Immature natural killer cell (primary cell): ENCODE results near the gene RASA3. TPM values are rescaled to one million over a fixed set of nuclear protein-coding genes. Genes with fewer than 3 reads are reported as not detected.

Source experiments
- DNase-seq, 3 donors: peaks; one replicate each; pipeline ENCODE4 v3.0.0; 2022; ENCODE audit warnings: mixed read lengths in 1 of 3
- H3K27ac Mint-ChIP-seq, 6 donors: one replicate each; pipeline ENCODE4 v1.8.0; 2020; ENCODE audit warnings: mixed read lengths in 6 of 6, mild to moderate bottlenecking in 5 of 6, inconsistent platforms in 4 of 6, moderate library complexity in 3 of 6
- H3K27me3 Mint-ChIP-seq, 3 donors: one replicate each; pipeline ENCODE4 v1.8.0; 2020 to 2021; ENCODE audit warnings: low read depth in 3 of 3, mild to moderate bottlenecking in 3 of 3, mixed read lengths in 3 of 3, moderate library complexity in 3 of 3, inconsistent platforms in 1 of 3
- H3K36me3 Mint-ChIP-seq, 3 donors: one replicate each; pipeline ENCODE4 v1.8.0; 2020; ENCODE audit warnings: mixed read lengths in 3 of 3, inconsistent platforms in 2 of 3, mild to moderate bottlenecking in 2 of 3
- H3K4me1 Mint-ChIP-seq, 2 donors: one replicate each; pipeline ENCODE4 v1.8.0; 2020; ENCODE audit warnings: inconsistent platforms in 2 of 2, mild to moderate bottlenecking in 2 of 2, mixed read lengths in 2 of 2, moderate library complexity in 1 of 2
- H3K4me3 Mint-ChIP-seq, 5 donors: one replicate each; pipeline ENCODE4 v1.8.0; 2020; ENCODE audit warnings: mild to moderate bottlenecking in 5 of 5, mixed read lengths in 5 of 5, inconsistent platforms in 3 of 5, moderate library complexity in 3 of 5
- H3K9me3 Mint-ChIP-seq, 6 donors: one replicate each; pipeline ENCODE4 v1.8.0; 2020; ENCODE audit warnings: mild to moderate bottlenecking in 6 of 6, mixed read lengths in 6 of 6, inconsistent platforms in 4 of 6, moderate library complexity in 3 of 6
- polyA plus RNA-seq, 3 donors: library from polyadenylated mRNA; unstranded; fragments of 300-500 nt; fragmentation: Illumina TruSeq; gene quantifications; one replicate each; pipeline ENCODE4 v1.2.3, GENCODE V29; 2021

Gene RASA3
- polyA plus RNA-seq, 3 donors from 2014 or later, result 37.4 to 153 (median 64.8) TPM

- peaks cover 5 to 12% (median 6%) of the 10 kb centered on the region in 3 donors for H3K36me3 Mint-ChIP-seq
- H3K27ac Mint-ChIP-seq, result peak overlapping the region in 1 of 6 donors; percentile 39
- peaks cover 10 to 35% (median 23%) of the 10 kb centered on the region in 3 donors for H3K27me3 Mint-ChIP-seq
- peaks cover 0 to 5% (median 0%) of the 10 kb centered on the region in 6 donors for H3K9me3 Mint-ChIP-seq
- H3K4me3 Mint-ChIP-seq, result no peak overlapping the region
- no peak for DNase-seq
- peaks cover 19 to 24% of the 10 kb centered on the region in 2 donors for H3K4me1 Mint-ChIP-seq
Observed at GRCh38 chr13:113950451-113951245, 181.8 kb downstream of the RASA3 start.

GRCh38 chr13:113949546-113949945, 182.9 kb downstream of the RASA3 start:
- Mint-ChIP-seq H3K9me3 (peaks cover 0 to 5% (median 0%) of the 10 kb centered on the region in 6 donors), H3K27me3 (peaks cover 10 to 32% (median 21%) of the 10 kb centered on the region in 3 donors), H3K4me1 (peaks cover 19 to 24% of the 10 kb centered on the region in 2 donors), H3K36me3 (peaks cover 0 to under 1% (median 0%) of the 10 kb centered on the region in 3 donors), H3K4me3 (no peak overlapping the region), H3K27ac (peak overlapping the region in 3 of 6 donors; percentile 17 to 72 (median 53))
- no peak for DNase-seq

- H3K9me3 Mint-ChIP-seq, result peaks cover 0 to 5% (median 0%) of the 10 kb centered on the region in 6 donors
- no peak for DNase-seq
- peaks cover 13 to 29% (median 24%) of the 10 kb centered on the region in 3 donors for H3K27me3 Mint-ChIP-seq
- H3K4me1 Mint-ChIP-seq, result peaks cover 19 to 24% of the 10 kb centered on the region in 2 donors
- H3K27ac Mint-ChIP-seq, result peak overlapping the region; percentile 32 to 73 (median 56)
- peak overlapping the region in 1 of 5 donors; percentile 65 for H3K4me3 Mint-ChIP-seq
- H3K36me3 Mint-ChIP-seq, result no peaks in the 10 kb centered on the region
Observed at GRCh38 chr13:113948034-113948742, 184.2 kb downstream of the RASA3 start.

- Mint-ChIP-seq H3K4me3 (no peak overlapping the region), H3K9me3 (peaks cover 0 to 5% (median 0%) of the 10 kb centered on the region in 6 donors), H3K27me3 (peaks cover 12 to 28% (median 20%) of the 10 kb centered on the region in 3 donors), H3K27ac (peak overlapping the region in 4 of 6 donors; percentile 17 to 73 (median 52)), H3K4me1 (peaks cover 19 to 24% of the 10 kb centered on the region in 2 donors), H3K36me3 (no peaks in the 10 kb centered on the region)
- no peak for DNase-seq
Observed at GRCh38 chr13:113947311-113948033, 185.0 kb downstream of the RASA3 start.

GRCh38 chr13:113946409-113947181, 185.8 kb downstream of the RASA3 start:
- no peak overlapping the region for H3K27ac Mint-ChIP-seq
- H3K36me3 Mint-ChIP-seq, result no peaks in the 10 kb centered on the region
- peaks cover 18 to 31% (median 23%) of the 10 kb centered on the region in 3 donors for H3K27me3 Mint-ChIP-seq
- peaks cover 19 to 21% of the 10 kb centered on the region in 2 donors for H3K4me1 Mint-ChIP-seq
- DNase-seq, result no peak
- H3K9me3 Mint-ChIP-seq, result peaks cover 0 to 5% (median 0%) of the 10 kb centered on the region in 6 donors
- no peak overlapping the region for H3K4me3 Mint-ChIP-seq

GRCh38 chr13:113945857-113946408, 186.5 kb downstream of the RASA3 start:
- Mint-ChIP-seq H3K27me3 (peaks cover 20 to 30% (median 22%) of the 10 kb centered on the region in 3 donors), H3K4me3 (no peak overlapping the region), H3K9me3 (peaks cover 0 to 5% (median 0%) of the 10 kb centered on the region in 6 donors), H3K36me3 (no peaks in the 10 kb centered on the region), H3K27ac (no peak overlapping the region), H3K4me1 (peaks cover 19 to 20% of the 10 kb centered on the region in 2 donors)
- no peak for DNase-seq

- H3K36me3 Mint-ChIP-seq, result no peaks in the 10 kb centered on the region
- H3K27me3 Mint-ChIP-seq, result peaks cover 20 to 24% (median 24%) of the 10 kb centered on the region in 3 donors
- H3K27ac Mint-ChIP-seq, result no peak overlapping the region
- peaks cover 0 to 5% (median 0%) of the 10 kb centered on the region in 6 donors for H3K9me3 Mint-ChIP-seq
- DNase-seq, result no peak
- peak overlapping the region in 1 of 5 donors; percentile 18 for H3K4me3 Mint-ChIP-seq
- peaks cover 14 to 15% of the 10 kb centered on the region in 2 donors for H3K4me1 Mint-ChIP-seq
Observed at GRCh38 chr13:113943821-113944565, 188.4 kb downstream of the RASA3 start.

- peaks cover 21 to 35% (median 27%) of the 10 kb centered on the region in 3 donors for H3K27me3 Mint-ChIP-seq
- no peak for DNase-seq
- peak overlapping the region in 1 of 6 donors; percentile 6 for H3K27ac Mint-ChIP-seq
- H3K4me1 Mint-ChIP-seq, result peaks cover 1 to 2% of the 10 kb centered on the region in 2 donors
- no peaks in the 10 kb centered on the region for H3K9me3 Mint-ChIP-seq
- no peak overlapping the region for H3K4me3 Mint-ChIP-seq
- H3K36me3 Mint-ChIP-seq, result no peaks in the 10 kb centered on the region
Observed at GRCh38 chr13:113942591-113943103, 189.8 kb downstream of the RASA3 start.

GRCh38 chr13:113941571-113942191, 190.7 kb downstream of the RASA3 start:
- DNase-seq, result no peak
- Mint-ChIP-seq H3K9me3 (no peaks in the 10 kb centered on the region), H3K27me3 (peaks cover 23 to 29% (median 27%) of the 10 kb centered on the region in 3 donors), H3K36me3 (no peaks in the 10 kb centered on the region), H3K4me1 (peaks cover 0 to 1% of the 10 kb centered on the region in 2 donors), H3K4me3 (no peak overlapping the region), H3K27ac (no peak overlapping the region)

- Mint-ChIP-seq H3K4me3 (no peak overlapping the region), H3K27me3 (peaks cover 20 to 24% (median 20%) of the 10 kb centered on the region in 3 donors), H3K27ac (no peak overlapping the region), H3K36me3 (no peaks in the 10 kb centered on the region), H3K4me1 (no peaks in the 10 kb centered on the region), H3K9me3 (no peaks in the 10 kb centered on the region)
- no peak for DNase-seq
Observed at GRCh38 chr13:113939944-113940297, 192.5 kb downstream of the RASA3 start.

GRCh38 chr13:113939129-113939943, 193.1 kb downstream of the RASA3 start:
- H3K9me3 Mint-ChIP-seq, result no peaks in the 10 kb centered on the region
- H3K27ac Mint-ChIP-seq, result peak overlapping the region in 1 of 6 donors; percentile 13
- H3K4me3 Mint-ChIP-seq, result no peak overlapping the region
- no peaks in the 10 kb centered on the region for H3K36me3 Mint-ChIP-seq
- no peak for DNase-seq
- peaks cover 20 to 24% (median 20%) of the 10 kb centered on the region in 3 donors for H3K27me3 Mint-ChIP-seq
- no peaks in the 10 kb centered on the region for H3K4me1 Mint-ChIP-seq
